22Rv1 (cell line): ENCODE data around the gene ANKRD63.

Experiments used
- CTCF ChIP-seq: fragments of 450-650 bp; IDR thresholded peaks from 2 replicates; pipeline ENCODE4 v1.5.1; 2017; ENCODE audit warnings: mild to moderate bottlenecking
- ZFX ChIP-seq: fragments of 450-650 bp; IDR thresholded peaks from 2 replicates; pipeline ENCODE4 v1.6.1; 2017; ENCODE audit warnings: antibody characterized with exemption, borderline replicate concordance

DNA sequence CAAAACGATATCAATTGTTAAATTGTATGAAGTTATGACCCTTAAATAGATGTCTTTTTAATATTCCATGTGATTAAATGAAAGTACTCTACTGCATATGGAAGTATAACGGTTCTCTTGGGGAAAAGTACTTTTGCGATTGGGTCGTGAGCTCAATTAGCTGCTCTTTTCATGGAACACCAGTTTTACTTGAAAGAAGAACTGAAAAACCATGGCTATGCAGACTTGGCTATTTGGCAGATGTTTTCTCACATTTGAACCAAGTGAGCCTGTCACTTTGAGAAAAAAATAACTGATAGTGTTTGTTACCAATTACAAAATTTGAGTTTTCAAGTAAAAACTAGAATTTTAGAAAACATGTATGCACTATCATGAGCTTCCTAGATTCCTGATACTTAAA lies 34.7 kb upstream of the ANKRD63 start:
- TF ChIP-seq CTCF (no peak), ZFX (no peak)
